Endothelial cell of umbilical vein (primary cell): ENCODE data around the gene PLEKHG2. TPM values are rescaled to one million over a fixed set of nuclear protein-coding genes. Genes with fewer than 3 reads are reported as not detected.

ENCODE experiments used
- BruUV-seq: library from RNA; stranded (reverse); fragments of 400-500 nt; replicated peaks from 2 replicates; lab custom pipeline; 2021; lab: Mats Ljungman, UMichigan
- CTCF ChIA-PET: fragments of 300-600, 350-600 bp; sonication (Branson Sonifier 250); formaldehyde crosslinking; loops from one replicate; lab custom pipeline; 2021; ENCODE audit warnings: antibody characterized with exemption, inconsistent platforms; lab: Charles Lee
- POLR2A ChIA-PET: fragments of 300-600, 350-600 bp; sonication (Branson Sonifier 250); formaldehyde crosslinking; loops from one replicate; lab custom pipeline; 2021; ENCODE audit warnings: antibody characterized with exemption, inconsistent platforms; lab: Charles Lee
- DNase-seq: peaks from one replicate; pipeline ENCODE4 v3.0.0-alpha.2; 2011; ENCODE audit warnings: low read depth, low spot score
- FAIRE-seq: peaks from 2 replicates; lab custom pipeline; 2011; peaks lifted over from hg19 to GRCh38; lab: Jason Lieb, UNC
- H2AFZ ChIP-seq: 2 replicates; pipeline ENCODE4 v1.6.0; 2012; ENCODE audit warnings: low read depth, low read length, control low read depth, inconsistent platforms
- H3K27ac ChIP-seq: 2 replicates; pipeline ENCODE4 v1.5.1; 2011; ENCODE audit warnings: low read depth, mild to moderate bottlenecking, control low read depth, low read length, moderate library complexity; ENCODE audit not compliant: insufficient read depth
- H3K27me3 ChIP-seq, 2 experiments: 2 replicates each; pipeline versions ENCODE4 v1.6.0 to v1.6.1; 2011; ENCODE audit warnings: low read length in 2 of 2, mixed read lengths in 1 of 2; ENCODE audit not compliant: control insufficient read depth in 2 of 2, insufficient read depth in 2 of 2
- H3K36me3 ChIP-seq, 2 experiments: 2 replicates in 1 of 2; 3 replicates in 1 of 2; pipeline ENCODE4 v1.5.1; 2011; ENCODE audit warnings: low read length in 2 of 2, mild to moderate bottlenecking in 1 of 2, moderate library complexity in 1 of 2; ENCODE audit not compliant: control insufficient read depth in 2 of 2, insufficient read depth in 2 of 2; ENCODE audit errors: extremely low read depth in 1 of 2
- H3K4me1 ChIP-seq: 3 replicates; pipeline ENCODE4 v1.5.1; 2011; ENCODE audit warnings: mild to moderate bottlenecking, low read length; ENCODE audit not compliant: control insufficient read depth, insufficient read depth; ENCODE audit errors: extremely low read depth
- H3K4me2 ChIP-seq: 2 replicates; pipeline ENCODE4 v1.6.1; 2011; ENCODE audit warnings: low read length, control low read depth, mixed read lengths; ENCODE audit not compliant: insufficient read depth
- H3K4me3 ChIP-seq, 3 experiments: fragments of 200-600 bp in 1 of 3; sonication (generic), shearing (Covaris generic) in 1 of 3; replicated peaks in 1 of 3; 2 replicates each; pipeline ENCODE4 v1.5.1; 2011 to 2016; ENCODE audit warnings: control low read depth in 3 of 3, low read length in 3 of 3, mild to moderate bottlenecking in 2 of 3, inconsistent platforms in 1 of 3, low read depth in 1 of 3, moderate library complexity in 1 of 3; ENCODE audit not compliant: insufficient read depth in 1 of 3
- H3K79me2 ChIP-seq: 2 replicates; pipeline ENCODE4 v1.6.0; 2012; ENCODE audit warnings: low read length, inconsistent platforms; ENCODE audit not compliant: control insufficient read depth, insufficient read depth
- H3K9ac ChIP-seq: replicated peaks from 2 replicates; pipeline ENCODE3; 2011; ENCODE audit warnings: low read length, control low read depth; ENCODE audit not compliant: insufficient read depth; ENCODE audit errors: extremely low read depth
- H3K9me1 ChIP-seq: replicated peaks from 3 replicates; pipeline ENCODE4 v1.6.0; 2011; ENCODE audit warnings: mild to moderate bottlenecking, low read length; ENCODE audit not compliant: control insufficient read depth, insufficient read depth; ENCODE audit errors: extremely low read depth
- H3K9me3 ChIP-seq: replicated peaks from 2 replicates; pipeline ENCODE4 v1.5.1; 2012; ENCODE audit warnings: low read length, inconsistent platforms; ENCODE audit not compliant: control insufficient read depth, insufficient read depth
- H4K20me1 ChIP-seq: replicated peaks from 2 replicates; pipeline ENCODE3; 2011; ENCODE audit warnings: mild to moderate bottlenecking, low read length; ENCODE audit not compliant: control insufficient read depth, insufficient read depth; ENCODE audit errors: extremely low read depth
- CTCF ChIP-seq, 2 donors: IDR thresholded peaks; 1 replicate in 1 of 2; 2 replicates in 1 of 2; pipeline ENCODE4 v1.5.1; 2011; ENCODE audit warnings: low read length in 2 of 2, mild to moderate bottlenecking in 2 of 2, moderate library complexity in 2 of 2, control low read depth in 1 of 2, inconsistent platforms in 1 of 2, low read depth in 1 of 2; ENCODE audit not compliant: insufficient read depth in 1 of 2; ENCODE audit errors: extremely low read depth in 1 of 2
- EZH2 ChIP-seq: IDR thresholded peaks from 2 replicates; pipeline ENCODE4 v1.6.1; 2012; ENCODE audit warnings: borderline replicate concordance, low read depth, mild to moderate bottlenecking, moderate library complexity, low read length, inconsistent platforms; ENCODE audit not compliant: severe bottlenecking
- FOS ChIP-seq: IDR thresholded peaks from 2 replicates; pipeline ENCODE4 v1.6.1; 2011; ENCODE audit warnings: mild to moderate bottlenecking, low read length, moderate library complexity, borderline replicate concordance; ENCODE audit not compliant: insufficient read depth
- GATA2 ChIP-seq: IDR thresholded peaks from 2 replicates; pipeline ENCODE4 v1.7.0; 2011; ENCODE audit warnings: low read depth, mild to moderate bottlenecking, moderate library complexity, mixed read lengths, low read length; ENCODE audit not compliant: insufficient read length, insufficient read depth
- JUN ChIP-seq: IDR thresholded peaks from 2 replicates; pipeline ENCODE4 v1.6.1; 2011; ENCODE audit warnings: borderline replicate concordance, low read depth; ENCODE audit not compliant: insufficient read length, insufficient read depth
- MYC ChIP-seq: IDR thresholded peaks from one replicate; pipeline ENCODE4 v1.6.1; 2011; ENCODE audit warnings: mild to moderate bottlenecking, low read depth, low read length
- POLR2A ChIP-seq: IDR thresholded peaks from 2 replicates; pipeline ENCODE4 v1.6.1; 2012; ENCODE audit warnings: low read depth, mild to moderate bottlenecking, control low read depth, low read length
- POLR2AphosphoS5 ChIP-seq: IDR thresholded peaks from 2 replicates; pipeline ENCODE4 v1.6.1; 2012; ENCODE audit warnings: low read depth, mild to moderate bottlenecking, control low read depth, low read length, moderate library complexity; ENCODE audit not compliant: insufficient read depth
- dilution Hi-C: fragments of 300-500 bp; cut with MboI; formaldehyde crosslinking; loops from one replicate; pipeline ENCODE4 v1.15.0; 2019; ENCODE audit warnings: low sequenced_read_pairs; ENCODE audit not compliant: extremely low pct_ligation_motif_present
- intact Hi-C: fragments of 100-400 bp; cut with micrococcal nuclease; formaldehyde crosslinking; loops from one replicate; pipeline ENCODE4 v1.10.0; 2022
- polyA plus RNA-seq, 4 experiments: library from polyadenylated mRNA; depleted of rRNA in 3 of 4; stranded (reverse) in 3 of 4; unstranded in 1 of 4; fragments of >200 nt; gene quantifications; 2 replicates each; pipeline versions ENCODE4 v1.2.1 to v1.2.3, GENCODE V29; 2011 to 2012; ENCODE audit warnings: missing spikeins in 1 of 4
- total RNA-seq: library from RNA; stranded (reverse); gene quantifications from 2 replicates; pipeline ENCODE4 v1.2.3, GENCODE V29; 2021
- TF ChIP-seq, protein P1 (sequence below): IDR thresholded peaks from 2 replicates; pipeline ENCODE4 v1.6.1; 2011; ENCODE audit not compliant: insufficient read depth, insufficient read length

PLEKHG2 gene
- total and polyA plus RNA-seq, 2 donors (not counting 3 experiments of a cell fraction or from before 2014, with no cell fraction given): 44.7 to 74.1 TPM

GRCh38 chr19:39473443-39473960 is 61.0 kb downstream of the PLEKHG2 start:
- dilution Hi-C loops: no loop called here
- peaks cover 9 to 68% of the 10 kb centered on the region in 2 experiments for H3K36me3 ChIP-seq
- no peaks in the 10 kb centered on the region for H3K4me1 ChIP-seq
- no peaks in the 10 kb centered on the region for H4K20me1 ChIP-seq
- FAIRE-seq (no peak), DNase-seq (no peak)
- H2AFZ ChIP-seq: no peak overlapping the region
- no peaks in the 10 kb centered on the region for H3K27me3 ChIP-seq
- H3K4me2 ChIP-seq: no peak overlapping the region
- ChIA-PET CTCF (interaction anchor here (0.8 to 3.9 kb wide), 22 partner anchors 10 to 82 kb away, joined by 3 to 80 read pairs (median 4); partner anchors contain the start of genes DLL3, EID2, EID2B and MED29), POLR2A (no interaction called here)
- no peak overlapping the region for H3K27ac ChIP-seq
- TF ChIP-seq CTCF (IDR thresholded peaks at IDR 0.05; ENCODE audit: extremely low read depth in 1 of 2, insufficient read depth in 1 of 2, low read depth in 1 of 2, low read length in 2 of 2): no peak
- TF ChIP-seq FOS: no peak
- TF ChIP-seq, protein P1, sequence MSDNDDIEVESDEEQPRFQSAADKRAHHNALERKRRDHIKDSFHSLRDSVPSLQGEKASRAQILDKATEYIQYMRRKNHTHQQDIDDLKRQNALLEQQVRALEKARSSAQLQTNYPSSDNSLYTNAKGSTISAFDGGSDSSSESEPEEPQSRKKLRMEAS: no peak
- no peak for TF ChIP-seq POLR2A
- no peak for TF ChIP-seq EZH2
- TF ChIP-seq GATA2: no peak
- TF ChIP-seq MYC: no peak
- no peak for TF ChIP-seq POLR2AphosphoS5
- TF ChIP-seq JUN: no peak
- H3K79me2 ChIP-seq: no peaks in the 10 kb centered on the region
- no peak overlapping the region for H3K4me3 ChIP-seq
- H3K9ac ChIP-seq: no peak overlapping the region
- intact Hi-C loops: no loop called here
- no TSS peak for BruUV-seq
- no peaks in the 10 kb centered on the region for H3K9me3 ChIP-seq
- no peaks in the 10 kb centered on the region for H3K9me1 ChIP-seq
